HepG2 (cell line): ENCODE measurements around the gene ZNF324B. TPM values are rescaled to one million over a fixed set of nuclear protein-coding genes. Genes with fewer than 3 reads are reported as not detected.

Source experiments
- ARID2 ChIP-seq: sonication (generic); formaldehyde crosslinking; IDR thresholded peaks from 2 replicates; pipeline ENCODE4 v1.8.1; 2022; ENCODE audit warnings: mild to moderate bottlenecking, missing genetic modification reagents, borderline replicate concordance
- ERF ChIP-seq: IDR thresholded peaks from 2 replicates; pipeline ENCODE4 v1.6.1; 2018; ENCODE audit warnings: missing biosample characterization, missing genetic modification reagents
- JARID2 ChIP-seq: sonication (generic); formaldehyde crosslinking; IDR thresholded peaks from 2 replicates; pipeline ENCODE4 v1.8.1; 2023; ENCODE audit warnings: missing genetic modification reagents, inconsistent platforms; ENCODE audit not compliant: insufficient replicate concordance
- NAIF1 ChIP-seq: sonication (generic); formaldehyde crosslinking; IDR thresholded peaks from 2 replicates; pipeline ENCODE4 v1.5.0; 2020; ENCODE audit warnings: mild to moderate bottlenecking, missing genetic modification reagents, borderline replicate concordance
- NFIB ChIP-seq: sonication (generic); formaldehyde crosslinking; IDR thresholded peaks from 2 replicates; pipeline ENCODE4 v1.9.0; 2021; ENCODE audit warnings: missing genetic modification reagents, mild to moderate bottlenecking, borderline replicate concordance
- PHF8 ChIP-seq: sonication (generic); formaldehyde crosslinking; IDR thresholded peaks from 2 replicates; pipeline ENCODE4 v1.5.0; 2020; ENCODE audit warnings: missing genetic modification reagents
- RCOR2 ChIP-seq: IDR thresholded peaks from 2 replicates; pipeline ENCODE4 v1.6.1; 2016; ENCODE audit warnings: missing biosample characterization, missing genetic modification reagents
- ZNF460 ChIP-seq: sonication (generic); formaldehyde crosslinking; IDR thresholded peaks from 2 replicates; pipeline ENCODE4 v1.5.1; 2020; ENCODE audit warnings: missing genetic modification reagents, mild to moderate bottlenecking, borderline replicate concordance
- ZNF605 ChIP-seq: sonication (generic); formaldehyde crosslinking; IDR thresholded peaks from 2 replicates; pipeline ENCODE4 v1.8.0; 2022; ENCODE audit warnings: mild to moderate bottlenecking, missing genetic modification reagents
- ZNF674 ChIP-seq: sonication (generic); formaldehyde crosslinking; IDR thresholded peaks from 2 replicates; pipeline ENCODE4 v1.5.0; 2020; ENCODE audit warnings: low read depth, mild to moderate bottlenecking, missing genetic modification reagents
- ZNF7 ChIP-seq: IDR thresholded peaks from 2 replicates; pipeline ENCODE4 v1.6.1; 2016; ENCODE audit warnings: missing biosample characterization, missing genetic modification reagents
- ZNF792 ChIP-seq: IDR thresholded peaks from 2 replicates; pipeline ENCODE4 v1.6.1; 2016
- polyA plus RNA-seq, 8 experiments: library from polyadenylated mRNA; depleted of rRNA in 3 of 8; stranded (reverse) in 7 of 8; unstranded in 1 of 8; fragments of >200 nt; fragmentation: Illumina TruSeq in 4 of 8; extraction: Trizol in 4 of 8; gene quantifications; 2 replicates each; pipeline versions ENCODE4 v1.2.1 to v1.2.3, GENCODE V29; 2011 to 2016; ENCODE audit warnings: low read depth in 4 of 8, missing spikeins in 1 of 8, mixed read lengths in 1 of 8; ENCODE audit not compliant: insufficient read depth in 1 of 8
- total RNA-seq, 5 experiments: library from RNA; depleted of rRNA; stranded (reverse); fragments of >200 nt; fragmentation: Illumina TruSeq; extraction: Trizol; gene quantifications; 2 replicates each; pipeline ENCODE4 v1.2.3, GENCODE V29; 2016; ENCODE audit warnings: low read depth in 1 of 5
- TF ChIP-seq, protein P1 (sequence below): sonication (generic); formaldehyde crosslinking; IDR thresholded peaks from 2 replicates; pipeline ENCODE4 v1.8.0; 2022; ENCODE audit warnings: mild to moderate bottlenecking, missing genetic modification reagents
- TF ChIP-seq, protein P2 (sequence below): sonication (generic); formaldehyde crosslinking; IDR thresholded peaks from 2 replicates; pipeline ENCODE4 v1.9.0; 2022; ENCODE audit warnings: missing genetic modification reagents, mild to moderate bottlenecking, borderline replicate concordance
- TF ChIP-seq, protein P3 (sequence below): sonication (generic); formaldehyde crosslinking; IDR thresholded peaks from 2 replicates; pipeline ENCODE4 v1.5.1; 2020; ENCODE audit warnings: missing genetic modification reagents, mild to moderate bottlenecking, borderline replicate concordance
- TF ChIP-seq, protein P4 (sequence below): sonication (generic); formaldehyde crosslinking; IDR thresholded peaks from 2 replicates; pipeline ENCODE4 v1.5.0; 2020; ENCODE audit warnings: missing genetic modification reagents
- TF ChIP-seq, protein P5 (sequence below): sonication (generic); formaldehyde crosslinking; IDR thresholded peaks from 2 replicates; pipeline ENCODE4 v1.5.1; 2020; ENCODE audit warnings: missing genetic modification reagents, mild to moderate bottlenecking, borderline replicate concordance
- TF ChIP-seq, protein P6 (sequence below): sonication (generic); formaldehyde crosslinking; IDR thresholded peaks from 2 replicates; pipeline ENCODE4 v1.4.0; 2020; ENCODE audit warnings: mild to moderate bottlenecking, low read depth, missing genetic modification reagents

ZNF324B gene
- total and polyA plus RNA-seq, 2 of the 13 experiments (the other 11 are each of a cell fraction or from before 2014, with no cell fraction given), result 0.53 to 3.0 TPM

DNA sequence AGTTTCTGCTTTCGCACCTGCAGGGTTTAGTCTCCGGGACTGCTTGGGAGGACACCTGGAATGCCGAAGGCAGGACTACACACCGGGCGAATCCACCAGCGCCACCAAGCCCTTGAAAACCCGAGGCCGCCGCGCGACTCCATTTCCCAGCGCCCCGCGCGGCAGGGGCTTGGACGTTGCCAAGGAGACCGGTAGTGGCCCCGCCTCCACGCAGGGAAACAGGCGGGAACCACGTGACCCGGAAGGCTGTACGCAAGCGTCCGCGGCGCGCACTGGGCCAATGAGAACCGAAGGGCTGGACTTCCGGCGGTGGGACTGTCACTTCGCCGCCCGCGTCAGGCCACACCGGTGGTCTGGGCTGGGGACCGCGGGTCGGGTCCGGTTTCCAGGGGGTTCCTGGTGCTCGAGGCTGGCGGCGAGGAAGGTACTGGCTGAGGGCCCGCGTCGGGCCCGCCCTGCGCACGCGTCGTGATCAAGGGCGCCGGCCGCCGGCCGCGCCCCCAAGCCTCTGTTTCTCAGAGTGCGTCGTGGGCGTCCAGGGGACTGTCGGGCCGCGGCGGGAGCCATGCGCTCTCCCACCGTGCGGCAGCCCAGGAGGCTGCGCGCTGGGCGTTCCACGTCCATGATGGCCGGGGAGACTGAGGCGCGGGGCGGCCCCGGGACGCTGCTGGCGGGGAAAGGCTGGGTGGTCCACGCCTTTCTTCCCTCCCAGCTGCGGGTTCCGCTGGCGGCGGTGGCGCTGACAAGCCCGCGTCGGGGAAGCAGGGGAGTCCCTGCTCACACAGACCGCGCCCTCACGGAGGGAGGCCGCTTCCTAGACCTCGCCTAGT is 15.6 kb downstream of the ZNF324B start, which contains the start of gene ZNF324 (continued):
- TF ChIP-seq, protein P1, sequence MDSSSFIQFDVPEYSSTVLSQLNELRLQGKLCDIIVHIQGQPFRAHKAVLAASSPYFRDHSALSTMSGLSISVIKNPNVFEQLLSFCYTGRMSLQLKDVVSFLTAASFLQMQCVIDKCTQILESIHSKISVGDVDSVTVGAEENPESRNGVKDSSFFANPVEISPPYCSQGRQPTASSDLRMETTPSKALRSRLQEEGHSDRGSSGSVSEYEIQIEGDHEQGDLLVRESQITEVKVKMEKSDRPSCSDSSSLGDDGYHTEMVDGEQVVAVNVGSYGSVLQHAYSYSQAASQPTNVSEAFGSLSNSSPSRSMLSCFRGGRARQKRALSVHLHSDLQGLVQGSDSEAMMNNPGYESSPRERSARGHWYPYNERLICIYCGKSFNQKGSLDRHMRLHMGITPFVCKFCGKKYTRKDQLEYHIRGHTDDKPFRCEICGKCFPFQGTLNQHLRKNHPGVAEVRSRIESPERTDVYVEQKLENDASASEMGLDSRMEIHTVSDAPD (CRISPR knock-in tag), result no peak
- TF ChIP-seq ARID2 (CRISPR knock-in tag) (no peak), ERF (CRISPR knock-in tag) (peak; percentile 71), ZNF792 (no peak), PHF8 (CRISPR knock-in tag) (peak; percentile 59; the same call in 1 of the 2 replicates), ZNF7 (CRISPR knock-in tag) (no peak), ZNF674 (CRISPR knock-in tag) (no peak), ZNF460 (CRISPR knock-in tag) (no peak), RCOR2 (CRISPR knock-in tag) (no peak), JARID2 (CRISPR knock-in tag) (no peak), ZNF605 (0 out of 2 replicates have a peak, but pooled peaks have one; percentile 66), NAIF1 (CRISPR knock-in tag) (peak; percentile 40; the same call in 1 of the 2 replicates), NFIB (CRISPR knock-in tag) (no peak)
- TF ChIP-seq, protein P2, sequence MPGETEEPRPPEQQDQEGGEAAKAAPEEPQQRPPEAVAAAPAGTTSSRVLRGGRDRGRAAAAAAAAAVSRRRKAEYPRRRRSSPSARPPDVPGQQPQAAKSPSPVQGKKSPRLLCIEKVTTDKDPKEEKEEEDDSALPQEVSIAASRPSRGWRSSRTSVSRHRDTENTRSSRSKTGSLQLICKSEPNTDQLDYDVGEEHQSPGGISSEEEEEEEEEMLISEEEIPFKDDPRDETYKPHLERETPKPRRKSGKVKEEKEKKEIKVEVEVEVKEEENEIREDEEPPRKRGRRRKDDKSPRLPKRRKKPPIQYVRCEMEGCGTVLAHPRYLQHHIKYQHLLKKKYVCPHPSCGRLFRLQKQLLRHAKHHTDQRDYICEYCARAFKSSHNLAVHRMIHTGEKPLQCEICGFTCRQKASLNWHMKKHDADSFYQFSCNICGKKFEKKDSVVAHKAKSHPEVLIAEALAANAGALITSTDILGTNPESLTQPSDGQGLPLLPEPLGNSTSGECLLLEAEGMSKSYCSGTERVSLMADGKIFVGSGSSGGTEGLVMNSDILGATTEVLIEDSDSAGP (CRISPR knock-in tag), result peak; percentile 54; the same call in 1 of the 2 replicates
- TF ChIP-seq, protein P3, sequence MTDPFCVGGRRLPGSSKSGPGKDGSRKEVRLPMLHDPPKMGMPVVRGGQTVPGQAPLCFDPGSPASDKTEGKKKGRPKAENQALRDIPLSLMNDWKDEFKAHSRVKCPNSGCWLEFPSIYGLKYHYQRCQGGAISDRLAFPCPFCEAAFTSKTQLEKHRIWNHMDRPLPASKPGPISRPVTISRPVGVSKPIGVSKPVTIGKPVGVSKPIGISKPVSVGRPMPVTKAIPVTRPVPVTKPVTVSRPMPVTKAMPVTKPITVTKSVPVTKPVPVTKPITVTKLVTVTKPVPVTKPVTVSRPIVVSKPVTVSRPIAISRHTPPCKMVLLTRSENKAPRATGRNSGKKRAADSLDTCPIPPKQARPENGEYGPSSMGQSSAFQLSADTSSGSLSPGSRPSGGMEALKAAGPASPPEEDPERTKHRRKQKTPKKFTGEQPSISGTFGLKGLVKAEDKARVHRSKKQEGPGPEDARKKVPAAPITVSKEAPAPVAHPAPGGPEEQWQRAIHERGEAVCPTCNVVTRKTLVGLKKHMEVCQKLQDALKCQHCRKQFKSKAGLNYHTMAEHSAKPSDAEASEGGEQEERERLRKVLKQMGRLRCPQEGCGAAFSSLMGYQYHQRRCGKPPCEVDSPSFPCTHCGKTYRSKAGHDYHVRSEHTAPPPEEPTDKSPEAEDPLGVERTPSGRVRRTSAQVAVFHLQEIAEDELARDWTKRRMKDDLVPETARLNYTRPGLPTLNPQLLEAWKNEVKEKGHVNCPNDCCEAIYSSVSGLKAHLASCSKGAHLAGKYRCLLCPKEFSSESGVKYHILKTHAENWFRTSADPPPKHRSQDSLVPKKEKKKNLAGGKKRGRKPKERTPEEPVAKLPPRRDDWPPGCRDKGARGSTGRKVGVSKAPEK (CRISPR knock-in tag), result no peak
- TF ChIP-seq, protein P4, sequence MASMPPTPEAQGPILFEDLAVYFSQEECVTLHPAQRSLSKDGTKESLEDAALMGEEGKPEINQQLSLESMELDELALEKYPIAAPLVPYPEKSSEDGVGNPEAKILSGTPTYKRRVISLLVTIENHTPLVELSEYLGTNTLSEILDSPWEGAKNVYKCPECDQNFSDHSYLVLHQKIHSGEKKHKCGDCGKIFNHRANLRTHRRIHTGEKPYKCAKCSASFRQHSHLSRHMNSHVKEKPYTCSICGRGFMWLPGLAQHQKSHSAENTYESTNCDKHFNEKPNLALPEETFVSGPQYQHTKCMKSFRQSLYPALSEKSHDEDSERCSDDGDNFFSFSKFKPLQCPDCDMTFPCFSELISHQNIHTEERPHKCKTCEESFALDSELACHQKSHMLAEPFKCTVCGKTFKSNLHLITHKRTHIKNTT, result no peak
- TF ChIP-seq, protein P5, sequence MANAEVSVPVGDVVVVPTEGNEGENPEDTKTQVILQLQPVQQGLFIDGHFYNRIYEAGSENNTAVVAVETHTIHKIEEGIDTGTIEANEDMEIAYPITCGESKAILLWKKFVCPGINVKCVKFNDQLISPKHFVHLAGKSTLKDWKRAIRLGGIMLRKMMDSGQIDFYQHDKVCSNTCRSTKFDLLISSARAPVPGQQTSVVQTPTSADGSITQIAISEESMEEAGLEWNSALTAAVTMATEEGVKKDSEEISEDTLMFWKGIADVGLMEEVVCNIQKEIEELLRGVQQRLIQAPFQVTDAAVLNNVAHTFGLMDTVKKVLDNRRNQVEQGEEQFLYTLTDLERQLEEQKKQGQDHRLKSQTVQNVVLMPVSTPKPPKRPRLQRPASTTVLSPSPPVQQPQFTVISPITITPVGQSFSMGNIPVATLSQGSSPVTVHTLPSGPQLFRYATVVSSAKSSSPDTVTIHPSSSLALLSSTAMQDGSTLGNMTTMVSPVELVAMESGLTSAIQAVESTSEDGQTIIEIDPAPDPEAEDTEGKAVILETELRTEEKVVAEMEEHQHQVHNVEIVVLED, result peak; percentile 95
- TF ChIP-seq, protein P6, sequence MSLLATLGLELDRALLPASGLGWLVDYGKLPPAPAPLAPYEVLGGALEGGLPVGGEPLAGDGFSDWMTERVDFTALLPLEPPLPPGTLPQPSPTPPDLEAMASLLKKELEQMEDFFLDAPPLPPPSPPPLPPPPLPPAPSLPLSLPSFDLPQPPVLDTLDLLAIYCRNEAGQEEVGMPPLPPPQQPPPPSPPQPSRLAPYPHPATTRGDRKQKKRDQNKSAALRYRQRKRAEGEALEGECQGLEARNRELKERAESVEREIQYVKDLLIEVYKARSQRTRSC, result no peak
